HepG2 (cell line): ENCODE measurements around the gene CRTC2. TPM values are rescaled to one million over a fixed set of nuclear protein-coding genes. Genes with fewer than 3 reads are reported as not detected.

Source experiments
- AHDC1 ChIP-seq: sonication (generic); formaldehyde crosslinking; IDR thresholded peaks from 2 replicates; pipeline ENCODE4 v1.5.1; 2020; ENCODE audit warnings: mild to moderate bottlenecking, missing genetic modification reagents, borderline replicate concordance
- BHLHE40 ChIP-seq: IDR thresholded peaks from 2 replicates; pipeline ENCODE4 v1.6.1; 2011; ENCODE audit warnings: low read length, improper control_type of control experiment
- EED ChIP-seq: sonication (generic); formaldehyde crosslinking; IDR thresholded peaks from 2 replicates; pipeline ENCODE4 v1.5.0; 2020; ENCODE audit warnings: mild to moderate bottlenecking, missing genetic modification reagents
- FIP1L1 ChIP-seq: fragments of 200-400 bp; formaldehyde crosslinking; IDR thresholded peaks from 2 replicates; pipeline ENCODE4 v1.6.1; 2018; ENCODE audit warnings: low read depth, mild to moderate bottlenecking, low read length, moderate library complexity, borderline replicate concordance; ENCODE audit not compliant: insufficient read depth
- GTF2F1 ChIP-seq: fragments of 150-350 bp; IDR thresholded peaks from 2 replicates; pipeline ENCODE4 v1.6.1; 2014; ENCODE audit warnings: low read length
- KDM3A ChIP-seq: IDR thresholded peaks from 2 replicates; pipeline ENCODE4 v1.6.1; 2018; ENCODE audit warnings: low read depth, missing compliant biosample characterization
- MAF1 ChIP-seq: sonication (generic); formaldehyde crosslinking; IDR thresholded peaks from 2 replicates; pipeline ENCODE4 v1.5.0; 2020; ENCODE audit warnings: missing genetic modification reagents, borderline replicate concordance
- MAZ ChIP-seq, 2 experiments: sonication (generic) in 1 of 2; formaldehyde crosslinking in 1 of 2; IDR thresholded peaks; 2 replicates each; pipeline versions ENCODE4 v1.5.0 to v1.6.1; 2012 to 2020; ENCODE audit warnings: low read depth in 2 of 2, mild to moderate bottlenecking in 2 of 2, borderline replicate concordance in 1 of 2, improper control_type of control experiment in 1 of 2, low read length in 1 of 2, missing genetic modification reagents in 1 of 2, moderate library complexity in 1 of 2
- MED13 ChIP-seq: sonication (generic); formaldehyde crosslinking; IDR thresholded peaks from 2 replicates; pipeline ENCODE4 v1.5.0; 2020; ENCODE audit warnings: missing genetic modification reagents
- MEF2D ChIP-seq: sonication (generic); formaldehyde crosslinking; IDR thresholded peaks from 2 replicates; pipeline ENCODE4 v1.5.1; 2020; ENCODE audit warnings: mild to moderate bottlenecking, missing genetic modification reagents
- NRL ChIP-seq: sonication (generic); formaldehyde crosslinking; IDR thresholded peaks from 2 replicates; pipeline ENCODE4 v1.5.0; 2020; ENCODE audit warnings: missing genetic modification reagents, mild to moderate bottlenecking, moderate library complexity, borderline replicate concordance
- RFX5 ChIP-seq: IDR thresholded peaks from 2 replicates; pipeline ENCODE4 v1.6.1; 2011; ENCODE audit warnings: low read depth, low read length, improper control_type of control experiment
- RORA ChIP-seq: sonication (generic); formaldehyde crosslinking; IDR thresholded peaks from 2 replicates; pipeline ENCODE4 v1.5.0; 2020; ENCODE audit warnings: mild to moderate bottlenecking, missing genetic modification reagents, moderate library complexity
- STAG1 ChIP-seq: sonication (generic); formaldehyde crosslinking; IDR thresholded peaks from 2 replicates; pipeline ENCODE4 v1.4.0; 2020; ENCODE audit warnings: missing genetic modification reagents
- TFDP2 ChIP-seq: sonication (generic); formaldehyde crosslinking; IDR thresholded peaks from 2 replicates; pipeline ENCODE4 v1.4.0; 2020; ENCODE audit warnings: missing genetic modification reagents
- ZBTB38 ChIP-seq: sonication (generic); formaldehyde crosslinking; IDR thresholded peaks from 2 replicates; pipeline ENCODE4 v1.5.1; 2020; ENCODE audit warnings: mild to moderate bottlenecking, missing genetic modification reagents
- ZFP36 ChIP-seq: fragments of 150-350 bp; IDR thresholded peaks from 2 replicates; pipeline ENCODE4 v1.6.1; 2018; ENCODE audit warnings: borderline replicate concordance, low read length, low read depth; ENCODE audit not compliant: partially characterized antibody
- ZFP36L1 ChIP-seq: sonication (generic); formaldehyde crosslinking; IDR thresholded peaks from 2 replicates; pipeline ENCODE4 v1.8.0; 2022; ENCODE audit warnings: mild to moderate bottlenecking, missing genetic modification reagents, moderate library complexity
- ZNF503 ChIP-seq: sonication (generic); formaldehyde crosslinking; IDR thresholded peaks from 2 replicates; pipeline ENCODE4 v1.4.0; 2020; ENCODE audit warnings: missing genetic modification reagents
- polyA plus RNA-seq, 8 experiments: library from polyadenylated mRNA; depleted of rRNA in 3 of 8; stranded (reverse) in 7 of 8; unstranded in 1 of 8; fragments of >200 nt; fragmentation: Illumina TruSeq in 4 of 8; extraction: Trizol in 4 of 8; gene quantifications; 2 replicates each; pipeline versions ENCODE4 v1.2.1 to v1.2.3, GENCODE V29; 2011 to 2016; ENCODE audit warnings: low read depth in 4 of 8, missing spikeins in 1 of 8, mixed read lengths in 1 of 8; ENCODE audit not compliant: insufficient read depth in 1 of 8
- total RNA-seq, 5 experiments: library from RNA; depleted of rRNA; stranded (reverse); fragments of >200 nt; fragmentation: Illumina TruSeq; extraction: Trizol; gene quantifications; 2 replicates each; pipeline ENCODE4 v1.2.3, GENCODE V29; 2016; ENCODE audit warnings: low read depth in 1 of 5

CRTC2 gene
- total and polyA plus RNA-seq, 2 of the 13 experiments (the other 11 are each of a cell fraction or from before 2014, with no cell fraction given): 6.1 to 26.7 TPM

GRCh38 chr1:153967107-153967999 is 8.9 kb upstream of the CRTC2 start, which contains the start of gene CREB3L4 (continued):
- TF ChIP-seq AHDC1 (CRISPR knock-in tag) (peak; percentile 41; the same call in 1 of the 2 replicates), MAZ (IDR thresholded peaks at IDR 0.05; ENCODE audit: borderline replicate concordance, low read depth, low read length) (peak; percentile 33; the same call in 1 of the 2 replicates), MAZ (CRISPR knock-in tag; IDR thresholded peaks at IDR 0.05; ENCODE audit: low read depth) (peak; percentile 88), KDM3A (no peak; the same call in 1 of the 2 replicates), FIP1L1 (no peak), ZFP36 (no peak), ZBTB38 (CRISPR knock-in tag) (peak; percentile 78; the same call in 1 of the 2 replicates), TFDP2 (CRISPR knock-in tag) (peak; percentile 86), STAG1 (CRISPR knock-in tag) (peak; percentile 29; the same call in 1 of the 2 replicates), MAF1 (CRISPR knock-in tag) (no peak), MED13 (CRISPR knock-in tag) (no peak), GTF2F1 (peak; percentile 48; the same call in 1 of the 2 replicates), NRL (CRISPR knock-in tag) (peak; percentile 95), ZFP36L1 (CRISPR knock-in tag) (peak; percentile 47; the same call in 1 of the 2 replicates), RFX5 (no peak), ZNF503 (CRISPR knock-in tag) (peak; percentile 74; the same call in 1 of the 2 replicates), BHLHE40 (peak; percentile 78), MEF2D (CRISPR knock-in tag) (0 out of 2 replicates have a peak, but pooled peaks have one; percentile 85), EED (peak; percentile 91), RORA (CRISPR knock-in tag) (no peak)
